ENCODE results near the gene SLC34A3.

DNA sequence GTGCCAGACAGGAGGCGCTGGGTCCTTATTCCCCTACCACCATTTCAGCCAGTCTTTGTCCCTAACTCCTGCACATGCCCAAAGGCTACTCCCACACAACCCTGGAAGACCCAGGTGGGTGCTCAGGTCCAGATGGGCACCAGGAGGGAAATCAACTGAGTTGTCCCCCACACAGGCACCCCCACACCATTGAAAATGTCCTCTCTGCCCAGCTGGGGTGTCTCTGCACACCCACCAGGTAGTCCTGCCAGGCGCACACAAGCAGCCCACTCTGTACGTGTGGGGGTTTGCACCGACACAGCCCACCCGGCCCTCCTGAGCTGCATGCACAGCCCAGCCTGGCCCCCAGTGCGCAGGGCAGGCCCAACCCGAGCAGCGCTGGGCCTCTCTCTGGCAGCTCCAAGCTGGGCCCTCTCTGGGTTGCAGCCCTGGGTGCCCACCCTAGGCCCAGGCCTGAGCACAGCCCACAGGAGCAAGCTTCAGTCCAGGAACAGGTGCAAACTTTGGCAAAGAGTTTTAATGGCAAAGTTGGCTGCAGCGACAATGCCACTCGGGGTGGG, 10.9 kb upstream of the SLC34A3 start:
- TF ChIP-seq EZH2 (IDR thresholded peaks at IDR 0.05; ENCODE audit: borderline replicate concordance, low read length), result no peak
- TF ChIP-seq, protein P1, sequence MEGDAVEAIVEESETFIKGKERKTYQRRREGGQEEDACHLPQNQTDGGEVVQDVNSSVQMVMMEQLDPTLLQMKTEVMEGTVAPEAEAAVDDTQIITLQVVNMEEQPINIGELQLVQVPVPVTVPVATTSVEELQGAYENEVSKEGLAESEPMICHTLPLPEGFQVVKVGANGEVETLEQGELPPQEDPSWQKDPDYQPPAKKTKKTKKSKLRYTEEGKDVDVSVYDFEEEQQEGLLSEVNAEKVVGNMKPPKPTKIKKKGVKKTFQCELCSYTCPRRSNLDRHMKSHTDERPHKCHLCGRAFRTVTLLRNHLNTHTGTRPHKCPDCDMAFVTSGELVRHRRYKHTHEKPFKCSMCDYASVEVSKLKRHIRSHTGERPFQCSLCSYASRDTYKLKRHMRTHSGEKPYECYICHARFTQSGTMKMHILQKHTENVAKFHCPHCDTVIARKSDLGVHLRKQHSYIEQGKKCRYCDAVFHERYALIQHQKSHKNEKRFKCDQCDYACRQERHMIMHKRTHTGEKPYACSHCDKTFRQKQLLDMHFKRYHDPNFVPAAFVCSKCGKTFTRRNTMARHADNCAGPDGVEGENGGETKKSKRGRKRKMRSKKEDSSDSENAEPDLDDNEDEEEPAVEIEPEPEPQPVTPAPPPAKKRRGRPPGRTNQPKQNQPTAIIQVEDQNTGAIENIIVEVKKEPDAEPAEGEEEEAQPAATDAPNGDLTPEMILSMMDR (IDR thresholded peaks at IDR 0.05; ENCODE audit: low read length), result no peak
